Stimulated activated CD8-positive, alpha-beta memory T cell treated with anti-CD3 and anti-CD28 coated beads, Interleukin-15, amount 100 ng/mL, for 1 hour (primary cell): ENCODE measurements around the gene TBX19.

Experiments used
- DNase-seq: peaks from one replicate; pipeline ENCODE4 v3.0.0-alpha.2; 2020; ENCODE audit warnings: low read depth

TBX19 gene

DNA sequence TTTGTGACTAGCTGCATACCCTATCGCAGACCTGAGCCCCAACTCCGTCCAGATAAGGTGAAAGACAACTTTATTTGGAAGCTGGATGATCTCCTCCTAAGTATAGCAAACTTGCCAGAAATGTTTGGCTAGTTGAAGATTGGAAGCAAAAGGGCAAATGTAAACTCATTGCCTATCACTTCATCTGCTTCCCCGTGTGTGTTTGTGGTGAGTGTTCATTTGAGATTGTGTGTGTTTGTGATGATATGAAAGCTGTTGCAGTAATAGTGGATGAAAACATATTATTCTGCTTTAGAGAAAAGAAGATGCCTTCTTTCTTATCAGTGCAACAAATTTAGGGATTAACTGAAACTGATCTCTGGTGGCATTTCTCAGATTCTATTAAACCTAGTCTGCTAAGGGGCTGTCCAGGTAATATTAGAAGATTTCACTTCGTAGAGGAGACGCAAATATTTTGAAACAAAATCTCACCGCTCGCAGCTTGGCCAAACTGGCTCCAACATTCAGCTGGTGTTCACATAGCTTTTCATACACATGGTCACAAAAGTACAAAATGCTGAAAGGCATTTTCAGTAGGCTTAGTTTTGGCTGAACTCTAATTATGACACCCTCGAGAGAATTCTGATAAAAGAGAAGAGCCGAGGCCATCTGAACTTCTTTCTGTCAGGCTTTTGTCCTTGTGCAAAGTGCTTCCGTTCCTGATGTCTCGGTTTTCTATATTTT lies 1.1 kb downstream of the TBX19 start:
- DNase-seq = no peak

DNA sequence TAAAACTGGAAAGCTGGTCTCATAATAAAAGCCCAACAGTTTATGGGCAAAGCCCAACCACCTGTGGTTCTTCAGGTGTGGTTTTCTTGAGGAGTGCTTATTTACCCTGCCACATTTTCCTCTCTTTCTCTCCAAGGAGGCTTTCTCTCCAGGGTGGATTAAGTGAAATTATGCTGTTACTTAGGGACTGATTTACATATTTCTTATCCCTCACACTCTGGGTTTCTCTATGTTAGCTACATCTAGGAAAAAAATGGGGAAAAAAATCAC lies 4.8 kb downstream of the TBX19 start:
- no peak for DNase-seq

DNA sequence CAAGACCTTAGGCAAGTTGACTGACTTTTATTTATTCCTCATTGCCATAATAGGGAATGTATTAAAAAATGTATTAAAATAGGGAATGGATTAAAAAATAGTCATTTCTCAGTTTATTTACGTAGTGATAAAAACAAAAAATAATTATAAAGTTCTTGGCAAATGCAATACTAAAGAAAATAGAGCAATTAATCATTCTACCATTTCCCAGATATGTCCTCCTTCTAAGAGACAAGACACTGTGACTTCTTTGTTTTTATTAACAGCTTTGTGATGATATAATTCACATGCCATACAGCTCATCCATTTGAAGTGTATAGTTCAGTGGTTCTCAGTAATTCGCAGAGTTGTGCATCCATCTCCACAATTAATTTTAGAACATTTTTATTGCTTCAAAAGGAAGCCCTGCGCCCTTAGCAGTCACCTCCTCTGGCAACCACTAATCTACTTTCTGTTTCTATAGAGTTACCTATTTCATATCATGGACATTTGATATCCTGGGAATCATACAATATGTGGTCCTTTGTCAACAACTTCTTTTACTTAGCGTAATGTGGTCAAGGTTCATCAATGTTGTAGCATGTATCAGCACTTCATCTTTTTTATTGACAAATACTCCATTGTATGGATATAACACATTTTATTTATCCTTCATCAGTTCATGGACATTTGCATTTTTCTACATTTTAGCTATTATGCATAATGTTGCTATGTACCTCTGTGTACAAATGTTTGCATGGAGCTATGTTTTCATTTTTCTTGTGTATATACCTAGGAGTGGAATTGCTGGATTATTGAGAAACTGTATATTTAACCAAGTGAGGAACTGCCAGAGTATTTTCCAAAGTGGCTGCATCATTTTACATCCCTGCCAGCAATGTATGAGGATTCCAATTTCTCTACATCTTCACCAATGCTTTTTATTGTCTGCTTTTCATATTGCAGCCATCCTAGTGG lies 5.6 kb downstream of the TBX19 start:
- no peak for DNase-seq

DNA sequence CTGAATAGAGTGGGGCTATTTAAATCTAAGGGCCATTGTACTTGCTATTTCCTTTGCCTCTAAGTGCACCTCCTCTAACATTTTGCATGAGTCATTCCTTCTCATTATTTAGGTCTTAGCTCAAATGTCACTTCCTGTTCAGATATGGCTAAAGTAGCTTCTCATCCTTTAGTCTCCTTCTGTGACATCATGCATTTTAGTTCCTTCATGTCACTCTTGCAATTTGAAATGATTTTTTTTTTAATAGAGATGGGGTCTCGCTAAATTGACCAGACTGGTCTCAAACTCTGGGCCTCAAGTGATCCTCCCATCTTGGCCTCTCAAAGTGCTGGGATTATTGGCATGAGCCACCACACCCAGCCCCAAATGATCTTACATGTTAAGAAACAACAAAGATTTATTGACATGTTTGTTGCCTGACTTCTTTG lies 6.6 kb downstream of the TBX19 start:
- DNase-seq = no peak

DNA sequence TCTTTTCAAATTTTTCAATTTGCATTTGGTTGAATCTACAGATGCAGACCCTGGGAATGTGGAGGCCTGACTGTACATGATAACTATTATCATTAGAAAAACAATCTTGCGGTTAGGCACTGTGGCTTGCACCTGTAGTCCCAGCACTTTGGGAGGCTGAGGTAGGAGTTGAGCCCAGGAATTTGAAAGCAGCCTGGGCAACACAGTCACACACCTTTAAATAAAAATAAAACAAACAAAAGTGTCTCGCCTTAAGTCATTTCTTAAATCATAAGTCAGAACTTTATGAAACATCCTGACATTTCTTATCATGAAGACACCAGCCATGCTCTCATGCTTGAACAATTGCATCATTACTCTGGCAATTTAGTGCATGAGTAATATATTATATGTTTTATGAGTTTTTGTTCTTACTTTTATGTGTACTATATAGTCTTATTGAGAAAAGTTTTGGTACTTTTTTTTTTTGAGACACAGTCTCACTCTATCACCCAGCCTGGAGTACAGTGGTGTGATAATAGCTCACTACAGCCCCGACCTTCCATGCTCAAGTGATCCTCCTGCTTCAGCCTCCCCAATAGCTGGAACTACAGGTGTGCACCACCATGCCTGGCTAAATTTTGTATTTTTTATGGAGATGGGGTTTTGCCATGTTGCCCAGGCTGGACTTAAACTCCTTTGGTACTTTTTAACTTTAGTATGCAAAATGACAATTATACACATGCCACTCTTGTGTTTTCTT lies 7.8 kb downstream of the TBX19 start:
- DNase-seq = no peak

DNA sequence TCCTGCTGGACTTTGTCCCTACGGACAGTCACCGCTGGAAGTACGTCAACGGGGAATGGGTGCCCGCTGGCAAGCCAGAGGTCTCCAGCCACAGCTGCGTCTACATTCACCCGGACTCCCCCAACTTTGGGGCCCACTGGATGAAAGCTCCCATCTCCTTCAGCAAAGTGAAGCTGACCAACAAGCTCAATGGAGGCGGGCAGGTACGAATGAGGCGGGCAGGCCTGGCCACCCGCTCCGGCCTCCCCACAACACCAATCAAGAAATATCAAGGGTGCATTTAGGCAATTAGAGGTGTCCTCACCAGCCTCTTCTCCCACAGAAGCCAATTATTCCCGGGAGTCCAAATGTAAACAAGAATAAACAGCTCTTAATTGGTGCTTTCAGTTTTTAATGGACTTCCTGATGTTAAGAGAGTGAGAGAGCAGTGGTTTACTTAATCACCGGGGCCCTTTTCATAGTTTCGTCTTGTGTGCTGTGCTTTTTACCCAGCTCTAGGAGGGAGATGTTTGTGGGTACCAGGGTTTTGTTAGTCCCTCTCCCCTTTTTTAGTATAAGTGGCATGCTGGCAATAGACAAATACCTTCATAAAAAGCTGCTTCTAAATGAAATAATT lies 10.7 kb downstream of the TBX19 start:
- no peak for DNase-seq

DNA sequence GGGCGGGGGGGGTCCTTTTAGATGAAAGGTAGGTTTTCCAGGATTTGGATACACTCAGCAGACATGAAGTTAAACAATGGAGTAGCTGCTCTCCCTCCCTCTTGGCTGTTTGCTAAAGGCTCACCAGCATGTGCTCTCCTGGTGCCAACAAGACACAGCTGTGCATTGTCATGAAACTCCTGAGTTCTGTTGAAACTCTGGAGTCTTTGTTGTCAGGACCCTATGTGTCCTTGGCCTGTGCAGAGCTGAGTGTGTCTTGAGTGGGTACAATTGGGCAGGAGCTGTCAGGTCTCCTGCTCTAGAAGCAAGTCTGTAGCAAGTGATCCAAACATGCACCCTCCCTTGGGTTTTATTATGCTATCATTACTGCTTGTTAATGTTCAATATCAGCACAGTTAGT lies 12.7 kb downstream of the TBX19 start:
- DNase-seq = no peak

DNA sequence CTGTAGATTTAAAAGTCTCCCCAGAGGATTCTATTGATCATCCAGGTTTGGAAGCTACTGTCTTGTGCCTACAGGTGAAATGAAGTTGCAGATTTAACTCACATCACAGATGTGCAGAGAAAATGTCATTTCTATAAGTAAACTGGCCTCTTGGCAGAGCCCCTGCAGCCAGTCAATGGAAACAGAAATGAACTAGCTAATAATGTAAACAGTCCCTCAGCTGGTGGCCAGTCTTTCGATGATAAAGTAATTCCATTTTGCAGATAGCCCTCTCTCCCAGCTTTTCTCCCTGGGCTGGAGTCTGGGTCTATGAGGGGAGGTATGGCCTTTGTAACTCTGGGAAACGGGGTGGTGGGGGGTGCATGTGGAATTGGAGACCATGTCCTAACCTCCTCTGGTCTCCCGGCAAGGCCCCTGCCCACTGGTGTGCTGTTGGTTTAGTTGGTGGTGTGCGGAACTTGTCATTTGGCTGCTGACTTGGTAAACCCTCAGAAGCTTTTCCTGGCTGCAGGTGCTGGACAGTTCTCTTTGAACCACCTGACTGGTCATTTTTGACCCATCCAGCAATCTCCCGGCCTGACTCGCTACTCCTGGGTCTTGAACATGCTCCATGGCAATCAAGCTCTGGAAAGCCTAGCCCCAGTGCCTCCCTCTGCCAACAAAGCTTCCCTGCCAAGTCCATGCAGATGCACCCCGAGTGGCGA lies 14.9 kb downstream of the TBX19 start:
- DNase-seq = no peak

DNA sequence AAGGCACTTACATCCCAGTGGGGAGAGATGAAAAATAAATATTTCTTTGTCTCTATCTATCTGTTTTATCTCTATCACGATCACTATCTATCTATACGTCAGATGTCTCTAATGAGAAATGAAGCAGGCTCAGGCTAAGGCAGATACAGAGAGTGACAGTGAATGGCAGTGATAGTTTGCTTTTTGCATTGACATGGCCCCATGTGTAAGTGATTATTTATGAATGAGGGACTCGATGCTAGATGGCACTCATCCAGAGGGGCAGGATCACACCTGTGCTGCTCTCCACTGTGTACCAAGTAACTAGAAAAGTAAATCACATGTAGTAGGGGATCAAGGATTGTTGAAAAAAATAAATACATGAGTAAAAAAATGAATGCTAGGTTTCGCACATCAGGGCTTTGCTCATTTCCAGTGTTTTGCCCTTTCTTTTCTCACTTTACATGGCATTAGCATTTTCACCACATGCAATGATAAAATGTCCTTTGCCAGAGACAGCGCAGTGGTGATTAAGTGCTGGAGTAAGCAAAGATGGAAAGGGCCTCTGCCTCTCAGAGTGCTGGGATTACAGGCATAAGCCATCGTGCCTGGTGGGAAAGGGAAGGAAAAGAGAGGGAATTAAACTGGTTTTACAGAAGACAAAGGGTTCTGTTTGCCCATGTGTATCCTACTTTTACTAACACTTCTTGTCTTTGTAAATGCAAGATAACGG lies 16.5 kb downstream of the TBX19 start:
- DNase-seq = no peak

DNA sequence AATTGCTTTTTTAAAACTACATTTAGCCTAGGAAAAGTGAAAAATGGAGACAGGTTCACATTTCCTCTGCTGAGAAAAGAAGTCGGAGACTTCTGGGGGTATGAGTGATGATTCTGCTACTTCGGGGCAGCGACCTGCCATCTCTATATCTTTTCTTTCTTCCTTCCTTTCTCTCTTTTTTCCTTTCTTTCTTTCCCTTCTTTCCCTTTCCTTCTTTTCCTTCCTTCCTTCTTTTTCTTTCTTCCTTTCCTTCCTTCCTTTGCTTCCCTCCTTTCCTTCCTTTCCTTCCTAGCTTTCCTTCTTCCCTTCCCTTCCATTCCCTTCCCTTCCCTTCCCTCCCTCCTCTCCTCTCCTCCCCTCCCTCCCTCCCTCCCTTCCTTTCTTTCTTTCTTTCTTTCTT lies 17.8 kb downstream of the TBX19 start:
- no peak for DNase-seq

DNA sequence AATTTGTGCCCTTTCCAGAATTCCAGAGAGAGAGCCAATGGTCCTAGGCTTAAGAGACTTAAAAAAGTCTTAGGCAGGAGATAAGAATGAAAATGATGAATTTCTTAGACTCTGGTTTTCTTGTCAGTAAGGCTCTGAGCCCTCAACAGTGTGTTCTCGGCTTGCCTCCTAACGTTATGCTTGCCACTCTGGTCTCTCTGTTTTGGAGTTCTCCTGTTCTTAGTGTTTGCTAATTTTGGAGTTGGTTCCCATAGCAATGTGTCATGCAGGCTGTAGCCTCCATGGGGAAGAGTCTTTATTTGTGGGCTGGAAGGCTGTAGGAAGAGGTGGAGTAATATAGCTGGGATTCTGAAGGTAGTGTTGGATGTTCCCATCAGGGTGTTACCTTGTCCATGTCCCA lies 19.9 kb downstream of the TBX19 start:
- no peak for DNase-seq

DNA sequence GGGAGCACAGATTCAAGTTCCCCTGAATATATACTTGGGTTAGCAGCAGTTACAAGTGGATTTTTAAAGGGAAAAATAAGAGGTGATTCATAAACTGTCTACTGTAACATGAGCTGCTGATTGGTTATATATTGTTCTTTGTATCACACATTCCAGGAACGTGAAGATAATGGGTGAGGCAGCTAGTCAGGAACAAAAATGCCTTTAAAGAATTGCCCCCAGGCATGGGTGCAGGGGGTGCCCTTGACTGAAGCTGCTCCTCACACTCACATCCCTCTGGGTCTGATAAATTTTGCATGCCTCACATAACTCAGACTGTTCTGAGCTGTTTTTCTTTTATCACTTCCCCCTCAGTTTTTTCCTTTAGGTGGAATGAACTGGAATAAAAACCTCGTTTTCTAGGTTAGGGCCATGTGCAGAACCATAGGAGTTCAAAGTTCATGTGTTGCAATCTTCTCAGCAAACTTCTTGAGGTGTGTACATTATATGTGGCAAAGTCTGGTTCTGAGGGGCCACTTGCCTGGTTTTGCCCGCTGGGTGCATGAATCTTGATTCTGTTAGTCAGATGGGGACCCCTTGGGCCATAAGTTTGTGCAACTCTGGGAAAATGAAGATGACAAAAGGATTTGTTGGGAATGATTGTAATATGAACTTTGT lies 21.1 kb downstream of the TBX19 start:
- DNase-seq = no peak

DNA sequence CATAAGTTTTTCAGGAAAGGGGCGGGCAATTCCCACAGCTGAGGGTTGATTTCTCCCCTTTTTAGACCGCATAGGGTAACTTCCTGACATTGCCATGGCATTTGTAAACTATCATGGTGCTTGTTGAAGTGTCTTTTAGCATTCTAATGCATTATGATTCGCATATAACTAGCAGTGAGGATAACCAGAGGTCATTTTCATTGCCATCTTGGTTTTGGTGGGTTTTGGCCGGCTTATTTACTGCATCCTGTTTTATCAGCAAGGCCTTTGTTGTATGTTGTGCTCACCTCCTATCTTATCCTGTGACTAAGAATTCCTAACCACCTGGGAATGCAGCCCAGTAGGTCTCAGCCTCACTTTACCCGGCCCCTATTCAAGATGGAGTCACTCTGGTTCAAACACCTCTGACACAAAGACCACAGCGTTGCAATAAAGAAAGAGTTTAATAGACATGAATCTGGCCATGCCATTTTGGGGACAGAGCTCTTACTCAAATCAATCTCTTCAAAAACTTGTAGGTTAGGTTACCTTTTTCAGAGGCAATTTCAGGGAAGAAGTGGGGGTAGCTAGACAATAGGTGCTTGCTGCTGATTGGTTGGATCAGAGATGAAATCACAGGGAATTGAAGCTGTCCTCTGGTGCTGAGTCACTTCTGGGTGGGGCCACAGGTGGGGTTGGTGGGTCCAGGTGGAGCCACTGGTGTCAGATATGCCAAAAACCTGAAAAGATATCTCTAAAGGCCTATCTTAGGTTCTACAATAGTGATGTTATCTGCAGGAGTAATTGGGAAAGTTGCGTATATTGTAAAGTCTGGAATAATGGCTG lies 23.3 kb downstream of the TBX19 start:
- DNase-seq = no peak

DNA sequence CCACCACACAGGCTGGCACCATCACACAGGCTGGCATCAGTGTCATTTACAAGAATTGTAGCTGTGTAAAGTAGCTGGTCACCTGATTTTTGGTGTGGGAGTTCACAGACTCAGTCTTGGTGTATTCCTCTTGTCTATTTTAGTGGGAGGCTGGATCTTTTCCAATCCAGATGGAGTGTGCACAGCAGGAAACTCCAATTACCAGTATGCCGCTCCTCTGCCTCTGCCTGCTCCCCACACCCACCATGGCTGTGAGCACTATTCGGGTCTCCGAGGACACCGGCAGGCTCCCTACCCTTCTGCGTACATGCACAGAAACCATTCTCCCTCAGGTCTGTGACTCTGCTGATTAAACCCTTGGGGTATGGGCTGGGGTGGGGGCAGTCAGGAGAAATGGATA lies 24.2 kb downstream of the TBX19 start:
- no peak for DNase-seq

DNA sequence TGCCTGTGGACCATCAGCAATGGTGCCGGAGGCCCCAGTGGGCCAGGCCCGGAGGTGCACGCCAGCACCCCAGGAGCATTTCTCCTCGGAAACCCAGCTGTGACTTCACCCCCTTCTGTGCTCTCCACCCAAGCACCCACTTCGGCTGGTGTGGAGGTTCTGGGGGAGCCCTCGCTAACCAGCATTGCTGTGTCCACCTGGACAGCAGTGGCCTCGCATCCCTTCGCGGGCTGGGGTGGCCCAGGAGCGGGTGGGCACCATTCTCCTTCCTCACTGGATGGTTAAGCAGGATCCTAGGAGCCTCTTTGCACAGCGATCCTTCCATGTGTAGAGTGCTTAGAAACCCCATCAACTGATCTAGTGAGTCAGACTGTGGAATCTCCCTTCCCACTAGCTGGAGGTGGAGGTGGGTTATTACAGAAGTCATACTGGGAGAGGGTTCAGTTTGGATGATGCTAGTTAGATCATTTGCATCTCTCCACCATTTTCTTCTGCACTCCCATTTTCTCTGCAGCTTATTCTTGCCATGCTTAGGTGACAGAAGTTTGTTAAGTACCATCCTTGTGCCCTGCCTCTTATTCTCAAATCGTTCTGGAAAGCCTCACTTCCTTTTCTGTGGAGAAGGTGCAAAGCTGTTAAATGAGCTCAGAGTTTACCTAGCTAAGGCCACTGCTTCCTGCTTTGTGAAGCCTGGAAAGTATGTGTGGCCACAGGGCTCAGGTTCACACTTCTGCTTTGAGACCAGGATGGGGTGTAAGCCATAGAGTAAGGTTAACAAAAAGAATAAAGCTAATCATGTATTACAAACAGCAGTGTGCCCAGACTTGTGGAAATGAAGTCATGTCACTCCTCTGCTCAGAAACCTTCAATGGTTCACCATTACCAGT lies 32.3 kb downstream of the TBX19 start:
- no peak for DNase-seq

DNA sequence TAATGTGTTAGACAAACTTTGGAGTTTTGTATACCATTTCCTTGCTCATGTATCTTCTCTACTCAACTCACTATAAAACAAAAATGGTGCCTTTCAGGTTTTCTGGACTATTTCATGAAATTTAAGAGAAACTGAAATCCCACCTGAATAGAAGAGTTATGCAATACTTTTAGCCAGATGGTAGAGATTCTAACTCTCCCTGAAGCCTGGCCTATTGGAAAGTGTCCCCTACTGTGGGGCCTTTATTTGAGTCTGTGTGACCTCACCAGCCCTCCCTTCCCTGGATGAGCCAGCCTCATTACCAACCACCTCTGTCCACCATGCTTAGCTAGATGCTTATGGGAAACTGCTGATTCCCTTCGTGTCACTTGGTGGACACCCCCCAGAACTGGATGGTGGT lies 35.5 kb downstream of the TBX19 start:
- no peak for DNase-seq

DNA sequence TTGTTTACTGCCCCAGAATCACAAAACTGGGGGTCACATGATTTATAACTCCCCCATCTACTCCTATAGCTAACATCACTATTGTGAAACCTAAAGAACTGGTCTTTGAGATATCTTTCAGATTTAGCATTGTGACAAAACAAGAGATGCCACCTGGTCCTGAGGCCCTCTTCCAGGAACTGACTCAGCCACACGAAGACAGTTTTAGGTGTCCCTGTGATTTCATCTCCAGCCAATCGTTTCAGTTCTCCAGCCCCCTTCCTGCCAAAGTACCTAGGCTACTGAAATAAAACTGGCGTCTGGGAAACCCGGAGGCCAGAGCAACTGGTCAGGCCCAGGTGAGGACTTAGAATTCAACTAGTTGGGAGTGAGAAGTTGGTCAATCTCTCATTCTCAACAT lies 36.6 kb downstream of the TBX19 start:
- no peak for DNase-seq

DNA sequence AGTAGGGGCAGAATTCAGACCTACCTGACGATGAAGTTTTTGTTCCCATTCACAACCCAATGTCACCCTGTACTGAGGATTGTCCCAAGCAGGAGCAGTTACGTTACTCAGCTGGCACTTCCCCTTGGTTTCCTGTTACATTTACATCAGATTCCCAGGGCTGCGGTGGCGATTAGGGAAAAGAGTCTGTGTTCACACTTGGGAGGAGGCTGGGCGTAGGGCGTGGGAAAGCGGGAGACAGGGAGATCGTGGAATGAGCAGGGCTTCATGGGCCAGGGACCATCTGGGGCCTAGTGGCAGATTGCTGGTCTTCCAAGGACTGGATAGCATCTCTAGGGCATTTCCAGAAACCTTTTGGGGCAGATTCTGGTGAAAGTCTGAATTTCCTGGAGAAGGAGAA lies 39.0 kb downstream of the TBX19 start:
- DNase-seq = no peak

DNA sequence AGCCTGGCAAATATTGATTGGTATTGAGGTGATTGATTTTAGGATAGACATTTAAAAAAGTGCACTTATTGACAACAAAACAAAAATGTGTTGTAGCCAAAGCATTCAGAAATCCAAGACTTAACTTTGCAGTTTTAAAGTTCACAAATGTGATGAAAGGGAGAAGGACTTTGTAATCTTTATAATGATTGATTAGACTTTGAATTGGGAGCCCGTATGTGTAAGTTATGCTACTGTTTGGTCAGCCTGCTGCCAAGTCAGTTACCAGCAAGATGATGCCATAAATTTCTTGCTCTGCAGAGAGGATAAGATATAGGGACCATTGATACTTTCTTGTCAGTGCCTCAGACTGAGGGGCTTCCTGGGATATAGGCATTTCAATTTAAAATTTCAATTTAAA lies 39.5 kb downstream of the TBX19 start:
- no peak for DNase-seq
